Activated B cell treated with CpG ODN at 0.5 μM for 24 hours (primary cell): ENCODE data around the gene CMIP. TPM values are rescaled to one million over a fixed set of nuclear protein-coding genes. Genes with fewer than 3 reads are reported as not detected.
"Not testable (repeated sequence)": the region's sequence is repeated elsewhere in the genome, so short reads cannot be mapped to it uniquely, and the experiment has no call there.

Experiments used
- ATAC-seq: fragments of 200-7000 bp; cut with Tn5 transposase; one replicate; pipeline ENCODE4 v1.10.0; 2021; ENCODE audit warnings: low read depth, mild to moderate bottlenecking, moderate library complexity
- CTCF ChIA-PET: fragments of 350-600 bp; sonication (Branson Sonifier 250); formaldehyde crosslinking; loops from one replicate; lab custom pipeline; 2021; ENCODE audit warnings: antibody characterized with exemption; lab: Charles Lee
- POLR2A ChIA-PET: fragments of 350-600 bp; sonication (Branson Sonifier 250); formaldehyde crosslinking; loops from one replicate; lab custom pipeline; 2021; ENCODE audit warnings: antibody characterized with exemption; lab: Charles Lee
- DNase-seq: peaks from one replicate; pipeline ENCODE4 v3.0.0; 2022
- H3K27ac Mint-ChIP-seq: one replicate; pipeline ENCODE4 v1.8.0; 2020; ENCODE audit warnings: mixed read lengths
- H3K27me3 Mint-ChIP-seq: one replicate; pipeline ENCODE4 v1.8.0; 2021; ENCODE audit warnings: mixed read lengths
- H3K36me3 Mint-ChIP-seq: one replicate; pipeline ENCODE4 v1.8.0; 2021; ENCODE audit warnings: low read depth, mixed read lengths
- H3K4me1 Mint-ChIP-seq: one replicate; pipeline ENCODE4 v1.8.0; 2021; ENCODE audit warnings: mixed read lengths
- H3K4me3 Mint-ChIP-seq: one replicate; pipeline ENCODE4 v1.8.0; 2020; ENCODE audit warnings: mild to moderate bottlenecking, mixed read lengths
- H3K9me3 Mint-ChIP-seq: one replicate; pipeline ENCODE4 v1.8.0; 2020; ENCODE audit warnings: mixed read lengths
- CTCF ChIP-seq: fragments of 200-600 bp; IDR thresholded peaks from one replicate; pipeline ENCODE4 v1.8.0; 2022; ENCODE audit warnings: antibody characterized with exemption, mild to moderate bottlenecking
- intact Hi-C: fragments of 100-400 bp; cut with micrococcal nuclease; formaldehyde crosslinking; loops from one replicate; pipeline ENCODE4 v1.15.1; 2024
- total RNA-seq: library from RNA; stranded (reverse); gene quantifications from 2 replicates; pipeline ENCODE4 v1.2.3, GENCODE V29; 2022

Gene CMIP
- total RNA-seq, 1 donor from 2014 or later: 76.3 TPM

GRCh38 chr16:81524382-81524781, 79.8 kb downstream of the CMIP start:
- H3K4me3 Mint-ChIP-seq: no peak overlapping the region
- DNase-seq (no peak), ATAC-seq (no peak)
- POLR2A ChIA-PET: interaction anchor here (0.6 to 1.3 kb wide), 3 partner anchors 45 to 111 kb away, joined by 3 read pairs; no protein-coding TSS in a partner anchor
- no peak overlapping the region for H3K27ac Mint-ChIP-seq
- peaks cover 17% of the 10 kb centered on the region for H3K36me3 Mint-ChIP-seq
- no peaks in the 10 kb centered on the region for H3K9me3 Mint-ChIP-seq
- H3K4me1 Mint-ChIP-seq: peaks cover 43% of the 10 kb centered on the region
- CTCF ChIA-PET: no interaction called here
- intact Hi-C loops: no loop called here
- no peaks in the 10 kb centered on the region for H3K27me3 Mint-ChIP-seq
- TF ChIP-seq CTCF: no peak

GRCh38 chr16:81524885-81525284, 80.3 kb downstream of the CMIP start:
- H3K4me3 Mint-ChIP-seq, ATAC-seq, H3K9me3 Mint-ChIP-seq, H3K27me3 Mint-ChIP-seq, CTCF ChIA-PET, H3K27ac Mint-ChIP-seq, DNase-seq: not testable (repeated sequence)
- peaks cover 18% of the 10 kb centered on the region for H3K36me3 Mint-ChIP-seq
- peaks cover 38% of the 10 kb centered on the region for H3K4me1 Mint-ChIP-seq
- POLR2A ChIA-PET: interaction anchor here (1.0 kb wide), 1 partner anchor 111 kb away, joined by 3 read pairs; no protein-coding TSS in a partner anchor
- intact Hi-C loops: loop anchor here (5.0 kb wide), 1 partner anchor 82 kb away; no protein-coding TSS in a partner anchor

- ATAC-seq (no peak), DNase-seq (no peak)
- peaks cover 29% of the 10 kb centered on the region for H3K4me1 Mint-ChIP-seq
- H3K27ac Mint-ChIP-seq: no peak overlapping the region
- no peak for TF ChIP-seq CTCF
- H3K4me3 Mint-ChIP-seq: no peak overlapping the region
- no peaks in the 10 kb centered on the region for H3K9me3 Mint-ChIP-seq
- H3K36me3 Mint-ChIP-seq: peaks cover 21% of the 10 kb centered on the region
- intact Hi-C loops: loop anchor here (5.0 kb wide), 1 partner anchor 81 kb away; no protein-coding TSS in a partner anchor
- H3K27me3 Mint-ChIP-seq: no peaks in the 10 kb centered on the region
- CTCF ChIA-PET: no interaction called here
- POLR2A ChIA-PET: interaction anchor here (0.7 kb wide), 1 partner anchor 29 kb away, joined by 5 read pairs; no protein-coding TSS in a partner anchor
These were observed 81.6 kb downstream of the CMIP start for GRCh38 chr16:81526199-81526598.

- intact Hi-C loops: loop anchor here (5.0 kb wide), 1 partner anchor 80 kb away; no protein-coding TSS in a partner anchor
- DNase-seq (no peak), ATAC-seq (no peak)
- ChIA-PET POLR2A (interaction anchor here (0.7 kb wide), 1 partner anchor 81 kb away, joined by 3 read pairs; no protein-coding TSS in a partner anchor), CTCF (no interaction called here)
- no peak for TF ChIP-seq CTCF
- H3K36me3 Mint-ChIP-seq: peaks cover 26% of the 10 kb centered on the region
- H3K27me3 Mint-ChIP-seq: no peaks in the 10 kb centered on the region
- H3K4me1 Mint-ChIP-seq: peaks cover 28% of the 10 kb centered on the region
- no peaks in the 10 kb centered on the region for H3K9me3 Mint-ChIP-seq
- H3K27ac Mint-ChIP-seq: no peak overlapping the region
- H3K4me3 Mint-ChIP-seq: no peak overlapping the region
These were observed 82.3 kb downstream of the CMIP start for GRCh38 chr16:81526935-81527334.

- H3K36me3 Mint-ChIP-seq: peaks cover 30% of the 10 kb centered on the region
- no peak for ATAC-seq
- CTCF ChIA-PET: no interaction called here
- H3K4me1 Mint-ChIP-seq: peaks cover 28% of the 10 kb centered on the region
- no peaks in the 10 kb centered on the region for H3K27me3 Mint-ChIP-seq
- POLR2A ChIA-PET: interaction anchor here (0.7 kb wide), 1 partner anchor 81 kb away, joined by 3 read pairs; no protein-coding TSS in a partner anchor
- DNase-seq: no peak
- H3K27ac Mint-ChIP-seq: no peak overlapping the region
- no peaks in the 10 kb centered on the region for H3K9me3 Mint-ChIP-seq
- H3K4me3 Mint-ChIP-seq: no peak overlapping the region
- TF ChIP-seq CTCF: no peak
- intact Hi-C loops: loop anchor here (5.0 kb wide), 1 partner anchor 80 kb away; no protein-coding TSS in a partner anchor
These were observed 83.0 kb downstream of the CMIP start for GRCh38 chr16:81527477-81528178.
